Mesothelial cell of epicardium (in vitro differentiated cells): ENCODE measurements around the gene AMIGO3. TPM values are rescaled to one million over a fixed set of nuclear protein-coding genes. Genes with fewer than 3 reads are reported as not detected.

Source experiments
- DNase-seq, 2 experiments: peaks; one replicate each; pipeline ENCODE4 v3.0.0; 2021; ENCODE audit warnings: low spot score in 2 of 2; ENCODE audit not compliant: unreplicated experiment in 2 of 2
- H3K27ac Mint-ChIP-seq: 2 replicates; pipeline ENCODE4 v1.8.0; 2021; ENCODE audit warnings: mixed read lengths
- H3K27me3 Mint-ChIP-seq: 2 replicates; pipeline ENCODE4 v1.8.0; 2021; ENCODE audit warnings: low read depth, mixed read lengths
- H3K36me3 Mint-ChIP-seq: 2 replicates; pipeline ENCODE4 v1.8.0; 2021; ENCODE audit warnings: mixed read lengths
- H3K4me1 Mint-ChIP-seq: 2 replicates; pipeline ENCODE4 v1.8.0; 2021; ENCODE audit warnings: mixed read lengths
- H3K4me3 Mint-ChIP-seq: 2 replicates; pipeline ENCODE4 v1.8.0; 2021; ENCODE audit warnings: mild to moderate bottlenecking, moderate library complexity, mixed read lengths
- H3K9me3 Mint-ChIP-seq: 2 replicates; pipeline ENCODE4 v1.8.0; 2021; ENCODE audit warnings: mixed read lengths
- CTCF ChIP-seq: fragments of 200-600 bp; sonication (generic); IDR thresholded peaks from one replicate; pipeline ENCODE4 v1.5.0; 2021; ENCODE audit warnings: antibody characterized with exemption; ENCODE audit not compliant: unreplicated experiment
- total RNA-seq: library from RNA; stranded (reverse); gene quantifications from 3 replicates; pipeline ENCODE4 v1.2.1, GENCODE V29; 2021

The AMIGO3 gene
- total RNA-seq, 1 donor from 2014 or later, result 0.78 TPM

DNA sequence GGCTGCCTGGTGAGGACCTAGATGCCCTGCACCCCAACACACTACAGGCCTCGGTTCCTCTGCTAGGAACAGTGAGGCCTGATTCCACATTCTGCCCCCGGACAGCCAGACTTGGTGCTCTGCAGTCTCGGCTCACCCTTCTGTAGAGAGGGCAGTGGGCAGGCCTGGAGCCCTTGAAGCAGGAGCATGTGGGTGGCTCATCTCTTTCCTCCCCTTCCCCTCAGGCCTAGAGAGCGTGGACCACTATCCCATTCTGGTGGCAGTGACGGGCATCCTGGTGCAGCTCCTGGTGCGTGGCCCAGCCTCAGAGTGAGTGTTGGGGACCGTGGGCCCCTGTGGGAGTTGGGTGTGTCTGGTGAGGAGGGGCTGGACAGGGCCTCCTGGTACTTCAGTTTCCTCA, 3.3 kb downstream of the AMIGO3 start:
- DNase-seq, result no peak
- no peak overlapping the region for H3K4me3 Mint-ChIP-seq

GRCh38 chr3:49715611-49716121, 3.8 kb downstream of the AMIGO3 start:
- Mint-ChIP-seq H3K4me1 (peaks cover 13% of the 10 kb centered on the region), H3K27ac (no peak overlapping the region), H3K9me3 (no peaks in the 10 kb centered on the region), H3K4me3 (no peak overlapping the region), H3K36me3 (no peaks in the 10 kb centered on the region), H3K27me3 (peaks cover 2% of the 10 kb centered on the region)
- no peak for DNase-seq
- no peak for TF ChIP-seq CTCF

More for the DNA sequence above, 3.3 kb downstream of the AMIGO3 start:
- Mint-ChIP-seq H3K9me3 (no peaks in the 10 kb centered on the region), H3K27ac (no peak overlapping the region), H3K36me3 (no peaks in the 10 kb centered on the region), H3K4me1 (peaks cover 13% of the 10 kb centered on the region), H3K27me3 (peaks cover 2% of the 10 kb centered on the region)
- no peak for TF ChIP-seq CTCF

DNA sequence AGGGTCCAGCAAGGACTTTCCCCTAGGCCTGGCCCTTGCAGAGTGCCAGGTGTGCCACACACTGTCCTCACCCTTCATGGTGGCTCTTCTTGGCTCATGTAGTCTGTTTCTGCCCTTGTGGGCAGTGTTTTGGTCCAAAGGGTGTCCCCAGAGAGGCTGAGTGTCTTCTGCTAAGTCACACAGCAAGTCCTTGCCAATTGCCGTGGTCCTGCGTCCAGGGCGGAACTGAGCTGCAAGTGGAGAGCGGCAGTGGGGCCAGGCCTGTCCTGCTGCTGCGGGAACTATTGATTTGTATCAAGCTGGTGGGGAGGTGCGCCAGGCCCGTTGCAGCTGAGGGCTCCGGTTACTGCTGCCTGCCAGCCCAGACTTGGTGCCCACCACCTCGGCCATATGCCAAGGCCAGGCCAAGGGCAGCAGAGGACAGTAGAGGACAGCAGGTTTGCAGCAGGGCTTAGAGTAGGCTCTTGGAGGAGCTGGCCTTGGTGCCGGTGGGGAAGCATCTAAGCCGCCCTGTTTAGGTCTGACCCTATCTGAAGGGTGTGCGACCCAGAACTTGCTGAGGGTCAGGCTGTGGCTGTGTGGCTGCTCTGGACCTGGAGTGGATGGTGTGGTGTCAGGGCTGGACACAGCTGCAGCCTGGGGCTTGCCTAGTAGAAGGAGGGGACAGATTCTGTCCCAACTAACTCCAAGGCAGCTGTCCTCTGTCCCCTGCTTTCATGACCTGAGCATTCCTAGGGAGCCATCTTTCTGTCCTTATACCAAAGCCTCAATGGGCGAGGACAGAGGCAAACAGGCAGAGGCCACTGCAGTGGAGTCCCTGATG, 4.5 kb downstream of the AMIGO3 start:
- Mint-ChIP-seq H3K4me3 (no peak overlapping the region), H3K27me3 (peaks cover 2% of the 10 kb centered on the region), H3K4me1 (peaks cover 12% of the 10 kb centered on the region), H3K36me3 (no peaks in the 10 kb centered on the region), H3K27ac (no peak overlapping the region), H3K9me3 (no peaks in the 10 kb centered on the region)
- no peak for DNase-seq
- TF ChIP-seq CTCF, result no peak

GRCh38 chr3:49713336-49714105, 6.0 kb downstream of the AMIGO3 start:
- H3K9me3 Mint-ChIP-seq, result no peaks in the 10 kb centered on the region
- DNase-seq, result no peak
- no peak for TF ChIP-seq CTCF
- peaks cover 1% of the 10 kb centered on the region for H3K4me1 Mint-ChIP-seq
- no peak overlapping the region for H3K4me3 Mint-ChIP-seq
- H3K36me3 Mint-ChIP-seq, result peaks cover under 1% of the 10 kb centered on the region
- H3K27ac Mint-ChIP-seq, result no peak overlapping the region
- H3K27me3 Mint-ChIP-seq, result no peaks in the 10 kb centered on the region

- DNase-seq, result no peak
- Mint-ChIP-seq H3K4me3 (no peak overlapping the region), H3K9me3 (no peaks in the 10 kb centered on the region), H3K27me3 (no peaks in the 10 kb centered on the region), H3K36me3 (peaks cover 4% of the 10 kb centered on the region), H3K4me1 (no peaks in the 10 kb centered on the region), H3K27ac (no peak overlapping the region)
- TF ChIP-seq CTCF, result no peak
Observed at GRCh38 chr3:49712631-49713317, 6.7 kb downstream of the AMIGO3 start.
